Body of pancreas (tissue), 4 donors: ENCODE results near the gene PRRC2C. TPM values are rescaled to one million over a fixed set of nuclear protein-coding genes. Genes with fewer than 3 reads are reported as not detected.
"Not testable (repeated sequence)": the region's sequence is repeated elsewhere in the genome, so short reads cannot be mapped to it uniquely, and the experiment has no call there.

Source experiments
- ATAC-seq: fragments of 150-250 bp; one replicate; pipeline ENCODE4 v1.9.1; 2016
- DNase-seq, 4 donors: peaks; one replicate each; pipeline ENCODE4 v3.0.0-alpha.2; 2019
- H3K27ac ChIP-seq, 4 donors: fragments of 200-600 bp; sonication (generic); 1 replicate in 3 of 4; 2 replicates in 1 of 4; pipeline versions ENCODE4 v1.5.1 to v1.6.1; 2016 to 2019; ENCODE audit warnings: mild to moderate bottlenecking in 1 of 4, mixed read lengths in 1 of 4, moderate library complexity in 1 of 4
- H3K27me3 ChIP-seq, 2 donors: fragments of 200-600 bp; sonication (generic); one replicate each; pipeline ENCODE4 v1.6.0; 2016; ENCODE audit warnings: mild to moderate bottlenecking in 1 of 2
- H3K36me3 ChIP-seq, 2 donors: fragments of 200-600 bp; sonication (generic); replicated peaks in 1 of 2; 2 replicates each; pipeline ENCODE4 v1.5.1; 2016; ENCODE audit warnings: low read depth in 2 of 2; ENCODE audit not compliant: insufficient read depth in 1 of 2
- H3K4me1 ChIP-seq: fragments of 200-600 bp; sonication (generic); one replicate; pipeline ENCODE4 v1.6.0; 2016
- H3K4me3 ChIP-seq, 2 donors: fragments of 200-600 bp; sonication (generic); 1 replicate in 1 of 2; 2 replicates in 1 of 2; pipeline ENCODE4 v1.5.1; 2016 to 2019
- H3K9me3 ChIP-seq, 3 donors: fragments of 200-600 bp; sonication (generic); 1 replicate in 2 of 3; 2 replicates in 1 of 3; pipeline ENCODE4 v1.5.1; 2016
- CTCF ChIP-seq, 7 experiments: fragments of 450-650 bp in 4 of 7; fragments of 200-600 bp in 3 of 7; sonication (generic) in 3 of 7; IDR thresholded peaks; one replicate each; pipeline ENCODE4 v1.5.1; 2016 to 2019; ENCODE audit warnings: antibody characterized with exemption in 7 of 7
- POLR2A ChIP-seq, 3 donors: fragments of 450-650 bp; IDR thresholded peaks; one replicate each; pipeline ENCODE4 v1.6.1; 2016; ENCODE audit warnings: antibody characterized with exemption in 3 of 3, mild to moderate bottlenecking in 2 of 3
- WGBS, 2 donors: methylation state at CpG; one replicate each; pipeline ENCODE4 v1.1.5; 2017; 5-methylcytosine and 5-hydroxymethylcytosine counted together
- intact Hi-C: fragments of 100-400 bp; cut with DNase I; formaldehyde crosslinking; loops from one replicate; pipeline ENCODE4 v1.15.1; 2023
- total RNA-seq, 2 donors: library from RNA; depleted of rRNA; stranded (reverse); fragments of >200 nt; gene quantifications; one replicate each; pipeline ENCODE4 v1.1.0, GENCODE V29; 2016

PRRC2C gene
- total RNA-seq, 2 donors from 2014 or later: 40.2 to 53.1 TPM

- Histone ChIP-seq H3K27ac (no peak overlapping the region), H3K9me3 (no peaks in the 10 kb centered on the region), H3K27me3 (no peaks in the 10 kb centered on the region), H3K4me1 (peaks cover 6% of the 10 kb centered on the region), H3K4me3 (no peak overlapping the region), H3K36me3 (peaks cover 5 to 33% of the 10 kb centered on the region in 2 donors)
- WGBS, 2 donors: 52 to 59% methylated on average over 1 of the region's 1 CpG
- no peak for TF ChIP-seq CTCF (IDR thresholded peaks at IDR 0.05)
- TF ChIP-seq POLR2A (IDR thresholded peaks at IDR 0.05): no peak
- ATAC-seq: no peak
- intact Hi-C loops: no loop called here
- no peak for DNase-seq
Observed at GRCh38 chr1:171590022-171590421, 104.7 kb downstream of the PRRC2C start.

GRCh38 chr1:171595324-171595723, 110.0 kb downstream of the PRRC2C start:
- no peak overlapping the region for H3K4me3 ChIP-seq
- intact Hi-C loops: no loop called here
- no peaks in the 10 kb centered on the region for H3K9me3 ChIP-seq
- TF ChIP-seq CTCF (IDR thresholded peaks at IDR 0.05): no peak
- TF ChIP-seq POLR2A (IDR thresholded peaks at IDR 0.05): no peak
- no peak for DNase-seq
- WGBS, 2 donors: 86 to 94% methylated on average over 1 of the region's 1 CpG
- no peaks in the 10 kb centered on the region for H3K27me3 ChIP-seq
- no peaks in the 10 kb centered on the region for H3K4me1 ChIP-seq
- no peak overlapping the region for H3K27ac ChIP-seq
- H3K36me3 ChIP-seq: peaks cover 3 to 6% of the 10 kb centered on the region in 2 donors
- no peak for ATAC-seq

- H3K9me3 ChIP-seq: no peaks in the 10 kb centered on the region
- WGBS, 2 donors: 89 to 93% methylated on average over 1 of the region's 1 CpG
- intact Hi-C loops: no loop called here
- no peak for ATAC-seq
- no peak for DNase-seq
- no peak overlapping the region for H3K27ac ChIP-seq
- no peaks in the 10 kb centered on the region for H3K27me3 ChIP-seq
- H3K4me1 ChIP-seq: no peaks in the 10 kb centered on the region
- H3K4me3 ChIP-seq: no peak overlapping the region
- peaks cover 3% of the 10 kb centered on the region in 2 donors for H3K36me3 ChIP-seq
- TF ChIP-seq POLR2A (IDR thresholded peaks at IDR 0.05) (no peak), CTCF (IDR thresholded peaks at IDR 0.05) (no peak)
Observed at GRCh38 chr1:171596119-171596518, 110.8 kb downstream of the PRRC2C start.

- Histone ChIP-seq H3K27me3 (no peaks in the 10 kb centered on the region), H3K9me3 (no peaks in the 10 kb centered on the region), H3K36me3 (peaks cover 0 to 2% of the 10 kb centered on the region in 2 donors), H3K27ac (no peak overlapping the region), H3K4me3 (no peak overlapping the region), H3K4me1 (no peaks in the 10 kb centered on the region)
- DNase-seq (no peak), ATAC-seq (no peak)
- 85 to 88% methylated on average over 2 of the region's 2 CpGs for WGBS, 2 donors
- TF ChIP-seq POLR2A (IDR thresholded peaks at IDR 0.05) (no peak), CTCF (IDR thresholded peaks at IDR 0.05) (no peak)
- intact Hi-C loops: no loop called here
Observed at GRCh38 chr1:171596705-171597104, 111.4 kb downstream of the PRRC2C start.

- Histone ChIP-seq H3K9me3 (no peaks in the 10 kb centered on the region), H3K36me3 (no peaks in the 10 kb centered on the region), H3K4me1 (no peaks in the 10 kb centered on the region), H3K4me3 (no peak overlapping the region), H3K27me3 (no peaks in the 10 kb centered on the region), H3K27ac (no peak overlapping the region)
- 63 to 89% methylated on average over 1 of the region's 1 CpG for WGBS, 2 donors
- ATAC-seq (no peak), DNase-seq (no peak)
- no peak for TF ChIP-seq CTCF (IDR thresholded peaks at IDR 0.05)
- no peak for TF ChIP-seq POLR2A (IDR thresholded peaks at IDR 0.05)
- intact Hi-C loops: no loop called here
Observed at GRCh38 chr1:171597203-171597602, 111.9 kb downstream of the PRRC2C start.

- H3K4me1 ChIP-seq, H3K27me3 ChIP-seq, H3K9me3 ChIP-seq, DNase-seq, H3K4me3 ChIP-seq, ATAC-seq, H3K36me3 ChIP-seq, intact Hi-C loops: not testable (repeated sequence)
- WGBS, 2 donors: 68 to 77% methylated on average over 2 of the region's 2 CpGs
- H3K27ac ChIP-seq: peak overlapping the region in 2 of 4 donors; percentile 48 to 67
Observed at GRCh38 chr1:171600310-171600709, 115.0 kb downstream of the PRRC2C start.
